Retina (tissue), 1 donor: ENCODE results near the gene RLF.

Experiments used
- DNase-seq: peaks from one replicate; pipeline ENCODE4 v3.0.0-alpha.2; 2016

The RLF gene, protein sequence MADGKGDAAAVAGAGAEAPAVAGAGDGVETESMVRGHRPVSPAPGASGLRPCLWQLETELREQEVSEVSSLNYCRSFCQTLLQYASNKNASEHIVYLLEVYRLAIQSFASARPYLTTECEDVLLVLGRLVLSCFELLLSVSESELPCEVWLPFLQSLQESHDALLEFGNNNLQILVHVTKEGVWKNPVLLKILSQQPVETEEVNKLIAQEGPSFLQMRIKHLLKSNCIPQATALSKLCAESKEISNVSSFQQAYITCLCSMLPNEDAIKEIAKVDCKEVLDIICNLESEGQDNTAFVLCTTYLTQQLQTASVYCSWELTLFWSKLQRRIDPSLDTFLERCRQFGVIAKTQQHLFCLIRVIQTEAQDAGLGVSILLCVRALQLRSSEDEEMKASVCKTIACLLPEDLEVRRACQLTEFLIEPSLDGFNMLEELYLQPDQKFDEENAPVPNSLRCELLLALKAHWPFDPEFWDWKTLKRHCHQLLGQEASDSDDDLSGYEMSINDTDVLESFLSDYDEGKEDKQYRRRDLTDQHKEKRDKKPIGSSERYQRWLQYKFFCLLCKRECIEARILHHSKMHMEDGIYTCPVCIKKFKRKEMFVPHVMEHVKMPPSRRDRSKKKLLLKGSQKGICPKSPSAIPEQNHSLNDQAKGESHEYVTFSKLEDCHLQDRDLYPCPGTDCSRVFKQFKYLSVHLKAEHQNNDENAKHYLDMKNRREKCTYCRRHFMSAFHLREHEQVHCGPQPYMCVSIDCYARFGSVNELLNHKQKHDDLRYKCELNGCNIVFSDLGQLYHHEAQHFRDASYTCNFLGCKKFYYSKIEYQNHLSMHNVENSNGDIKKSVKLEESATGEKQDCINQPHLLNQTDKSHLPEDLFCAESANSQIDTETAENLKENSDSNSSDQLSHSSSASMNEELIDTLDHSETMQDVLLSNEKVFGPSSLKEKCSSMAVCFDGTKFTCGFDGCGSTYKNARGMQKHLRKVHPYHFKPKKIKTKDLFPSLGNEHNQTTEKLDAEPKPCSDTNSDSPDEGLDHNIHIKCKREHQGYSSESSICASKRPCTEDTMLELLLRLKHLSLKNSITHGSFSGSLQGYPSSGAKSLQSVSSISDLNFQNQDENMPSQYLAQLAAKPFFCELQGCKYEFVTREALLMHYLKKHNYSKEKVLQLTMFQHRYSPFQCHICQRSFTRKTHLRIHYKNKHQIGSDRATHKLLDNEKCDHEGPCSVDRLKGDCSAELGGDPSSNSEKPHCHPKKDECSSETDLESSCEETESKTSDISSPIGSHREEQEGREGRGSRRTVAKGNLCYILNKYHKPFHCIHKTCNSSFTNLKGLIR (N-terminal part only)

DNA sequence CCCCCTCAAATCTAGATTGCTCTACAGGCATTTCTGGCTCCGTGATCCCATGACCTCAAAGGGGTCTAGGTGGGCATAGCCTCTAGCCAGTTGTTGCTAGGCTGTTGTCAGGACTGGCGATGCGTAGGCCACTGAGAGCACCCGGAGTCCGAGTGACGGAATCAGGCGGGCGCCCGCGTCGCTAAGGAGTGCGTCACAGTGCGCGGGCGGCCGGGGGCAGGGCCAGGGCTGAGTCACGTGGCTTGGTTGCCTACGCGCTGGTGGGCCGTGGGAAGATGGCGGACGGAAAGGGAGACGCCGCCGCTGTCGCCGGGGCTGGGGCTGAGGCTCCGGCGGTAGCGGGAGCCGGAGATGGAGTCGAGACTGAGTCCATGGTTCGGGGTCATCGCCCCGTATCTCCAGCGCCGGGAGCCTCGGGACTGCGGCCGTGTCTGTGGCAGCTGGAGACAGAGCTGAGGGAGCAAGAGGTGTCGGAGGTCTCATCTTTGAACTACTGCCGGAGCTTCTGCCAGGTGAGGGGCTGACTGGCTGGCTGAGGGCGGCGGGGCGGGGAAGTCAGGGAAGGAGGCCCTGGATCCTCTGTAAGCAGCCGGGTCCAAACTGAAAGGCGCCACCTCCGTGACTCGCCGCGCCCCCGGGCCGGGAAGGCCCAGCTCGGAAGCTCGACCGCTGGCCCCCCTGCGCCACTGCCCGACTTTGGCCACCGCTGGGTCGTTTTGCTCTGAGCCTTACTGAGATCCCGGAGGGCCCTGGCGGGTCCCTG lies at the start of gene RLF:
RLF (plus strand) TSS at position 263 of the 763 bp plus-strand sequence; CDS start at position 276, 13 bp downstream.
- DNase-seq: peak; percentile 99

DNA sequence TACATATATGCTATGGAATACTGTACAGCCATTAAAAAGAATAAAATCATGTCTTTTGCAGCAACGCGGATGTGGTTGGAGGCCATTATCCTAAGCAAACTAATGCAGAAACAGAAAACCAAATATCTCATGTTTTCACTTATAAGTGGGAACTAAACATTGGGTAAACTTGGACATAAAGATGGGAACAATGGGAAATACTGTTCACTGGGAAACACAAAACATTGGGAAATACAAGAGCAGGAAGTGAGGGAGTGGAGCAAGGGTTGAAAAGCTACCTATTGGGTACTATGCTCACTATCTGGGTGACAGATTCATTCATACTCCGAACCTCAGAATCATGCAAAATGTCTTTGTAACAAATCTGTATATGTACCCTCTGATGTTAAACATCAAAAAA lies 46.8 kb upstream of the RLF start:
- DNase-seq: no peak

DNA sequence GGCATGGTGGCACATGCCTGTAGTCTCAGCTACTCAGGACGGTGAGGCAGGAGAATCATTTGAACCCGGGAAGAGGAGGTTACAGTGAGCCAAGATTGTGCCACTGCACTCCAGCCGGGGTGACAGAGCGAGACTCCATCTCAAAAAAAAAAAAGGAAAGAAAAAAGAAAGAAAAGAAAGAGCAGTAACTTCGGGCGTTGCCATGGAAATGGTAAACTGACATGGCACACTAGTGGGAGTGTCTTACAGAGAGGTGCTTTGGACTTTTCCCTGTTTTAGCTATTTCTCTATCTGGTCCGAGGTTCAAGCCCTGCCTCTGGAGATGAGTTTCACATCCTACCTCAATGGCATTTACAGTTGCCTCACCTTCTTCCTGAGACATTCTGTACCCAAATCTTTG lies 41.1 kb upstream of the RLF start:
- no peak for DNase-seq

DNA sequence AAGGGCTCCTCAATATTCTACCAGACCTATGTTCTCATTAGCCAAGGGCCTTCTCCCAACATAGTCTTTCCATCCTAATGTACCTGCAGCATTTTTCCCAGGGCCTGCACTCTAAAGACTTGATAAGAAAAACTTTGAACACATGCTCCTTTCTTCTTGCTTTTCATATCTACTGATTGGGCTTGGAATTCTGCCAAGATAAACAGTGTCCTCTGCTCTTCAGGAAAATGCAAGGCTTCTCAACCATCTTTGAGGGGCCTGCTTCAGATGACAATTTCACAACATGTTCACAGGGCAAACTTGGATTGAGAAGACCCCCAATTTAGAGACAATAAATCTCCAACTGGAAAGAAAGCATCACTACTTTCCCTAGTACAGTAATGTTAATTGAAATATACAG lies 38.3 kb upstream of the RLF start:
- no peak for DNase-seq

DNA sequence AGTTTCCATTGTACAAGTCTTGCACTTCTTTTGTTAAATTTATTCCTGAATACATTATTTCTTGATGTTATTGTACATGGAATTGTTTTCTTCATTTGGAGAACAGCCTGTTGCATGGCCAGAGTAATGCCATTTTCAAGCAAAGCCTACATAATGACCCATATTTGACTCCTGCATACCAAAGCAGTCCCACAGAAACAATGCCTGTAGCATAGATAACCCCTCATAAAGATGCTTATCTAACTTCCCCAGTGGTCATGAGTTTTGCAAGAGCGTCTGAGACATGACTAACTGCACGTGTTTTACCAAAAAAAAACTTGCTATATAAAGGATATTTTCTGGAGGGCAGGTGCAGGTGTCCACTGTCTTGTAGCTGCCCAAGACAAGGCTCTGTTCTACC lies 30.3 kb upstream of the RLF start:
- DNase-seq: no peak

DNA sequence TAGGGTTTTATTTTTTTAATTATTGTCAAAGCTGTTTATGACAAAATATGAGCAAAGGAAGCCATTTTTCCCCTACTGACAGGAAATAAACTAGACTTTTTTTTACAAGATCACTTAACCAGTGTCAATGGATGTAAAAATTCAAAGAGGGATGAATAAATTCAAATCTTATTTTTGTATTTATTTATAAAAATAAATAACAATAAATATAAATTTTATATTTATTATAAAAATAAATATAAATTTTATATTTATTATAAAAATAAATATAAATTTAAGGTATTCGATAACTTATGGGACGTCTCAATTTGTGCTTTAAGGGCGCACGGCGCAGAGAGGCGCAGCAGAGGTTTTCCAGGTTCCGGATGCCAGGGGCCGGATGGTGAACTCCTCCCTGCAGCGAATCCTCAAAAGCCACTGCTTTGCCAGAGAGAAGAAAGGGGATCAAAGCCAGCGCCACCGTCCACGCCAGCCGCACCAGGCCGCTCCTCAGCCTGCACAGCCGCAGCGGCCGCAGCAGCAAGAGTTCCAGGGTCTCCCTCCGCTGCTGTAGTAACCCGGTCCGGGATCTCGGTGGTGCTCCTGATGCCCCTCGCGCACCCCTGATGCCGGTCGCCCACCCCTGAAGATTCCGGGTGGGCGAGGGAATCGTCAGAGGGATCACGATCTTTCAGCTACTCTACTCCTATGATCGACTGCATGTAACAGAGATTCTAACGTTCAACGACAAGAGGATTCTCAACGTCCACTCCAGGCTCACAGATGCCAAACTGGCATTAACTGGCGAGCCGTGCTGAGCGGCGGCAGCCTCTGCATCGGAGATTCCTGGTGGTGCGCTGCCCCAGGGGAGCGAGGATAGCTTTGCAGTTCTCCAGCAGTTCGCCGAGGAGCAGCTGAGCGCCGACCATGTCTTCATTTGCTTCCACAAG lies 28.5 kb upstream of the RLF start:
- DNase-seq: peak; percentile 82

DNA sequence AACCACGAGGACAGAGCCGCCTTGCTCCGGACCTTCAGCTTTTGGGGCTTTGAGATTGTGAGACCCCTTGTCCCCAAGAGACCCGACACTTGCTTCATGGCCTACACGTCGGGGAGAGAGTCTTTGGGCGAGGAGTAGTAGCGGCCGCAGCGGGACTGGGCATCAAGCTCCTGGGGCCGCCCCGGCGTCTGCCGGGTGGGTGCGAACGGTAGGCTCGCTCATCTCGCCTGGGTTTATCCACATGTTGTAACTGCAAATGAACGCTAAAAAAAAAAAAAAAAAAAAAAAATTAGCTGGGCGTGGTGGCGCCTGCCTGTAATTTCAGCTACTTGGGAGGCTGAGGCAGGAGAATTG lies 27.9 kb upstream of the RLF start:
- no peak for DNase-seq

DNA sequence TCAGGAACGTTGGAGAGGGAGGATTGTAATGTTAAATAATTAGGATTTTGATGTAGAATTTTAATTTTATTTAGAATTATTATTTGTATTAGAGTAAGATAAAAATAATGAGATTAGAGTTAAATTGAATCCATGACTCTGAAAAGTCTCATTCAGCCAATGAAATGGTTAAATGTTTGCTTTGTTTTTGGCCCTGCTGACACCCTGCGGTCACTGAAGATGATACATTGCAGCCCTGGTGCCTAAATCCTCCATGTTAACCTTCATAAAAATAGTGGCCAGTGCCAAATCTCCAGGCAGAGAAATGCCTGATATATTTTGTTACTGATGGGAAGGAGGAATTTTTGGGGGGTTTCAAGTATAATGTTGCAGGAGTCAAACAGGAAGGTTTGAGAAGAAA lies 27.3 kb upstream of the RLF start:
- no peak for DNase-seq

DNA sequence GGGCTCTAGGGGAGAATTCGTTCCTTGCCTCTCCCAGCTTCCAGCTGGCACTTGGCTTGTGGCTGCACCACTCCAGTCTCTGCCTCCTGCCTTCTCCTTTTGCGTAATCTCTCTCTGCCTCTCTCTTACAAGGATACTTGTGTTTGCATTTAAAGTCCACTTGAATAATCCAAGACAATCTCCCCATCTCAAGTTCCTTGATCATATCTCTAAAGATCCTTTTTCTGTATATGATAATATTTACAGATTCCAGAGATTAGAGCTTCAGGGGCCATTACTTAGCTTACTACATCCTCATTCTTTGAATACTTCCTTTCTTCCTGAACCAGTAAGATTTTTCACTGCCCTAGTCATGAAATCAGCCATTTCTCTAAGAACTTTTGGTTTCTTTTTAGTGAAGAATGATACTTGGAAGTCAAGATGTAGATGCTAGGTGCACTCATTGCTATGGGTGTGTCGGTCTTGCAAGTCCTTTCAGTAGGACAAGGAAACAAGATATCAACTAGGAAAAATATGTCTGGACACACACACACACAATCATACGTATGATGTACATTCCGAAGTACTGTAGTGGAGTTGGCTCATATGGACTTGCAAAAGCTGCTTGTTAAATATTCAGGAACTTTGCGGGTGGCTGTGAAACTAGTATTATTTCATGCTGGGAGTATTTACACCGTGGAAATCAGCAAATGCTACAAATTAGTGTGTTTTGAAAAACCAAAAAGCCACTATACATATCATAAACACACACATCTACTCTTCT lies 20.8 kb upstream of the RLF start:
- DNase-seq: no peak

DNA sequence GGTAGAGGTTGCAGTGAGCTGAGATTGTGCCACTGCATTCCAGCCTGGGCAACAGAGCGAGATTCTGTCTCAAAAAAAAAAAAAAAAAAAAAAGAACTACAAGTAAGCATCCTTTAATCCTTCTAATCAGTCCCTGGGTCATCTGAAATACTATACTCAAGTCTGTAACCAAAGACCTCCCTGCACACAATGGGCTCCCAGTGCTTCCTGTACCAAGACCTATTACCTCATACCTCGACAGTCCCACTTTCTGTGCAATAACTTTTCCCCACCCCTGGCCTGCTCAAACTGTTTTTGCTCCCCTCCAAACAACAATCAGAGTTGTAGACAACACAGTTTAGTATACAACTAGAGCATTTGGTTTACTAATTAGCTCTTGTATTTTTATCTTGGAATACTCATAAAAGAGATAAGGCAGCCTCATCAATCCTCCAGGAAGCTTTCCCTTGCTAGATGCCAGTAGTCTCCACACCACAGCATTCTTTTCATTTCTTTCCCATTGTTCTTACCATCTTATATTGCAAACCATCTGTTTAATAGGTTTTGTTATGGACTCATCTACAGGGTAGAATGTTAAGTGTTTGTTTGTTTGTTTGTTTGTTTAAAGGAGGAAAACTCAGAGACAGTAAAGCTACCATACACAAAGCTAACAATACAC lies 19.2 kb upstream of the RLF start:
- DNase-seq: no peak

DNA sequence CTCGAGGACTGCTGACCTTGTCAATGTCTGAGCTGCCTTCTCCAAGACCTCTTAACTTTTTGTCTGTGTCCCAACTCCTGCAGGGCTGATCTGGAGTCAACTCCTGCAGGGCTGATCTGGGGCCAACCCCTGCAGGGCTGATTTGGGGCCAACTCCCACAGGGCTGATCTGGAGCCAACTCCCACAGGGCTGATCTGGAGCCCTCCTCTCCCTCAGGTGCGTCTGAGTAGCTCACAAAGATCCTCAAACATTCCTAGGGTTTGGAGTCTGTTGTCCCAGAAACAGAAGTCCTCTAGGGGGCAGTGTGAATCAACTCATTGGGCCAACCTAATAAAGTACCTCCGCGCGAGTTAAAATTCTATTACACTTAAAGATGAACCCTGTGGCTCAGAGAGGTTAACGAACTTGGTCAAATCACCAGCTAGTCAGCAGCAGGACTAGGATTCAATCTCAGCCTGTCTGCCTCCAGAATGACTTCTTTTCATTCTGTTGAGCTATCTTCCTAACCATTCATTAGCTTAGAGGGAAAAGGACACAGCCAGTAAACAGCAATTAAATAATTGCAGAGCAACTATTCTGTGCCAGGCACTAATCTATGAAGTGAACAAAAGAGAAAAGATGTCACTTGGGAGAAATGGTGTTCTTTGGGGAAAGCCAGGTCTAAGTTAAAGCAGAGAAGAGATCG lies 17.2 kb upstream of the RLF start:
- peak; percentile 69 for DNase-seq

DNA sequence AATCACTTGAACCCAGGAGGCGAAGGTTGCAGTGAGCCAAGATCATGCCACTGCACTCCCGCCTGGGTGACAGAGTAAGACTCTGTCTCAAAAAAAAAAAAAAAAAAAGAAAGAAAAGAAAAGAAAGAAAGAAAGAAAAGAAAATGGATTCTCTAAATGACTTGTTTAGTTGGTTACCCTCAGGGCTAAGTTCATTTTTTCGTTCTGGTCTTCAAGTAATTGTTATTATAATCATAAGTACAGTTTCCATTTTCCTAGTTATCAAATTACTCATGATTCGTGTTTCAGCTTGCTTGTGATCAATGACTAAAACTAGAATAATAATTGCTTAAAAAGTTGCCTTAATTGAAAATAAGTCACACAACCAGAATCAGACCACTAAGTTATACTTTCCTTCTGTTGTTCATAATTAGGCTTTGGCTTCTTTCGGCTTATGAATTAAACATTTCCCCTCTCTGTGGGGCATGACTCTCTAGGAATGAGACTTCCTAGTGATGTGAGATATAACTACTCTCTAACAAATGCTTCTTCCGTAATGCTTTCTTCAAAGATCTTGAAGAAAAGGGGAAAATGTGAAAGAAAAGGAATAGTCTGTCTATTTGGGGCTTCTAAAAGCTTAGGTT lies 9.6 kb upstream of the RLF start:
- no peak for DNase-seq

DNA sequence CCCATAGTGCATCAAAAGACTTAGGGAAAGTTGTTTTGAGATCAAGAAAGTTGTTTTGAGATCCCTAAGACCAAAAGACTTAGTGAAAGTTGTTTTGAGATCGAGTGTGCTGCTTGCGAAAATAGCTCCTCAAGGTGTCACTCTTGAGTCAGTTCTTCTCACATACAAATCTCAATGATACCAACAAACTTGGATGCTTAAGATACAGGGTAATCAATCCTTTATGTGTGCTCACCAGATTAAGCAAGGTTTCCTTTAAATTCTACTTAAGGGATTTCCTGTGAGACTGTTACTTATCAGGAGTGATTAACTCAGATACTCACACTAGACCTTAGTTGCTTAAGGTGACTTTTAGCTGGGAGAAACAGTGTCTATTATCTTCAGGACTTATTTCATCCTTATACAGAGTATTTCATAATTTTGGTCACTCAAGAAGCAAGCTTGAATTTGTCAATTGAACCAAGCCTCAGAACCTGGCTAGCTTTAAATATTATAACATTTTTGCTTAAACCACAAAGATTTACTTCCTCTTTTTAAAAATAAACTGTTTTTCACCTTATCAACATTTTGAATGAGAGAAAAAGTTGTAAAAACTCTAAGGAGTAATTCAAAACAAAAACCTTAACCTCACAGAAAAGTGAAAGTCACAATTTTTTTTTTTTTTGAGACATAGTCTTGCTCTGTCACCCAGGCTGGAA lies 8.0 kb upstream of the RLF start:
- peak; percentile 40 for DNase-seq

DNA sequence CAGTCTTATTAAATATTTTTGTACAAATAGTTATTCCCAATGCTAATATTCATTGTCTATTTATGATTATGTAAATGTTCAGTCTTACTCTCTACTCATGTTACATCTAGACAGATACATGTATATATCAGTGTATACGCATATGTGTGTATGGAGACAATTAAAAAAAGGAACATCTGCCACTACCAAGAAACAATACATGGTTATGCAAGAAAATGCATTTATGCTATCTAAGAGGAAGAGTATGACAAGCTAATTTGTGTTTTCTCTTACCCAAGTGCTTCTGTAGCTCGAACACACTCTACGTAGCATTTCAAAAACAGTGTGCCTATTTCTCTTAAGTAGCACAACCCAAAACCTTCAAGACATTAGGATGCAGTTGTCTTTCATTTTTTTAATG lies 6.1 kb upstream of the RLF start:
- no peak for DNase-seq

DNA sequence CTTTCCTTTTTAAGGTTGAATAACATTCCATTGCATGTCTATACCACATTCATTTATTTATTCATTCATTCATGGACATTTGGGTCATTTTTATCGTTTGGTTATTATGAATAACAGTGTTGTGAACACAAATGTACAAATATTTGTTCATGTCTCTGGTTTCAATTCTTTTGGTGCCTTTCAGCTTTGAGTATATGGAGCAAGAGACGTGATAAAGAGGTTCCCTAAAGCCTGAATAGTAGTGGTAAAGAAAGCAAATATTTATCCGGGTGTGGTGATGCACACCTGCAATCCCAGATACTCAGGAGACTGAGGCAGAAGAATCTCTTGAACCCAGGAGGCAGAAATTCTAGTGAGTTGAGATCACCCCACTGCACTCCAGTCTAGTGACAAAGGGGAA lies 5.3 kb upstream of the RLF start:
- DNase-seq: no peak

DNA sequence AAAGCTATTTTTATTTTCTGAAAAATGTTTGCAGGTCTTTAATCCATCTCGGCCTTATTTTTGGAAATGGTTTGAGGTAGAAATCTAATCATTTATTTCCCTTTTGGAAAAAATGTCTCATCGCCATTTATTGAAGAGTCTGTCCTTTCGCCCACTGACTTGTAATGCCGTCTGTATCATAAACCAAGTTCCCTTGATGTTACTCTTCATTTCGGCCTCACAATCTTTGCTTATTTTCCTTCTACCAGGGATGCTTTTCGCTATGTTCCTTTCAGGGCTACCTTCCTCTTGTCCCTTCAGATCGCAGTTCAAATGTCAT lies 422 bp upstream of the RLF start:
- DNase-seq: no peak

DNA sequence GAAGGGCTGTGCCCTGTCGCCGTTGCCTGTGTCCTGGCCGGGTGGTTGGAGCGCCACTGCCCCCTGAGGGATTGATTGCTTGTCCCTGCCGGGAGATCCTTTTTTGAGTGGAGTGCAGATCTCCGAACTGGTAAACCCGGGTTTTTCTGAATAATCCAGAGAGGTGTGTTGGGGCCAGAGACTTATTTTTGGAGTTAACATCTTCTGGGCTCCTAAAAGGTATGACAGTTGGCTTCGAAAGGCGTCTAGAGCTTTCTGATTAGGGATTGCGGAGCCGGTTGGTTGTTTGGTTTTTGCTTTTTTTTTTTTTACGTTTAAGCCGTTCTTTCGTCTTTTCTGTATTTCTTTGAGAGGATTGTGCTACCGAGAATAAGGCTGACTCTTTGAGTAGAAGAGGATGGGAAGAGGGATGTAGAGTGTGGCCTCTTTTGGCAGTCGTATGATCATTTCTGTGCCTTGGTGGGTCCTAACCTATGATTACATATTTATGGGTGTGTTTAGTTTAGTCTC lies 756 bp downstream of the RLF start:
- no peak for DNase-seq
